ENCODE measurements around the gene ZCCHC14. TPM values are rescaled to one million over a fixed set of nuclear protein-coding genes. Genes with fewer than 3 reads are reported as not detected.
A peak's percentile ranks its signal among the peaks of the same experiment; 100 is the strongest.

Gene ZCCHC14
- polyA plus RNA-seq, 1 donor, result 41.8 TPM

DNA sequence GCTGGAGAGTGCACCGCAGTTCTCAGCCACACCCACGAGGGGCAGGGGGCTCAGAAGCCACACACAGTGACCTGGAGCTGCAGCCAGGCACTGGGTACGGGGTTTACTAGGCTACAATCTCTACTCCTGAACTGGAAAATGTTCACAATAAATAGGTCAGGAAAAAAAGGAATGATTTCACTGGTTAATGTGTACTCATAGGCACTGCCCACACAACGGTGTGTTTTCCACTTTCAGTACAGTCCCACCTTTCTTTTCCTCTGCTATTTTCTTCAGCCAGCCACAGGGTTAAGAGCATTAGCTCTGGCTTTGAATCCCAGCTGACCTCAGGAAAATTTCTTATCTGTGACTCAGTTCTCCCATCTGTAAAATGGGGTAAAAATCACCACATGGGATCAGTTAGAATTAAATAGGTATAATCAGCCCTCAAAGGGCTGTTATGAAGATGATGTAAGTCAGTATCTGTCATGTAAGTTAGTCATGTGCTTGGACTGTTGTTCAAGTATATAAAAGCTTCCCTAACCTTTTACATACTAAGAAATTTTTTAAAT lies 35.7 kb downstream of the ZCCHC14 start:
- DNase-seq, result no peak

GRCh38 chr16:87454391-87454790 lies 38.4 kb downstream of the ZCCHC14 start:
- DNase-seq, result no peak

GRCh38 chr16:87453326-87453725 lies 39.5 kb downstream of the ZCCHC14 start:
- no peak for DNase-seq

DNA sequence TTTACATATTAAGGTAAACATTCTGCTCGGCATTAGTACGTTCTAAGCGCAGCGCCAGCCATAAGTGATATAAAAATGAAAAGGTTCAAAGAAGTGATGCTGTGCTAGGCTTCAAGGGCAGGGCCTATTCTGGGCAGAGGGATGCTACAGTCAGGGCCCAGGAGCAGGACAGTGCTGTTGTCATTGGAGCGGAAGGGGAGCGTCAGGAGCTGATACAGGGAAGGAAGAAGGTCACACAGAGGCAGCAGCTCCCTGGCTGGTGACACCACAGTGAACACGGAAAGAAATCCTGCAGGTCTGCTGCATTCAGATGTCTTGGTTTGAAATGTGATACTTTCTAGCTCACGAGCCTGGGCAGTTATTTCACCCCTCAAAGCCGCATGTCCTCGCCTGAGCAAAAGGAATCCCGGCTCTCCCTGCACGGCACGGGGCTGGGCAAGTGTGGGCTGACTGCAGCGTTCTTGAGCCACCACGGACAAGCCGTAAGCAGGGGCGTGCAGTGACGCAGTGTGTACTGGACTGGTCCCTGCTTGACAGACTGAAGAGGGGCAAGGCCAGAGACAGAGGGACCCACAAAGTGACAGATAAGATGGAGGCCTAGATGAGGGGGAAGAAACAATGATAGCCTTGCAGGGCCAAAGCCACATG lies 41.1 kb downstream of the ZCCHC14 start:
- DNase-seq, result no peak

- no peak for DNase-seq
Observed at GRCh38 chr16:87448866-87449265, 44.0 kb downstream of the ZCCHC14 start.

DNA sequence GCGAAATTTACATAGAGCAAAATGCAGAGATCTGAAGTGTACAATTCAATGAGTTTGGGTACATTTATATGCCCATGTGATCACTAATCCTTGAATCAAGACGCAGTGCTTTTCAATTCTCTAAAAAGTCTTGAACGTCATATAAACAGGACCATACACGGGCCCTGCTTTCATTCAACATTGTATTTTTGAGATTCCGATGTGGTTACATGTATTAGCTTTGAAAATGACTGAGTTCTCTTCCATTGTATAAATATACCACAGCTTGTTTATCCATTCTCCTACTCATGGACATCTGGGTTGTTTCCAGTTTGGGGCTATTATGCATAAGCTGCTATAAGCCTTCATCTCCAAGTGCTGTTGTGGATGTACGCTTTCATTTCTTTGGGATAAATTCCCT lies 45.5 kb downstream of the ZCCHC14 start:
- DNase-seq, result no peak

GRCh38 chr16:87446479-87446878 lies 46.3 kb downstream of the ZCCHC14 start:
- DNase-seq, result no peak

- no peak for DNase-seq
Observed at GRCh38 chr16:87445486-87445885, 47.3 kb downstream of the ZCCHC14 start.

- DNase-seq, result no peak
Observed at GRCh38 chr16:87443964-87444363, 48.9 kb downstream of the ZCCHC14 start.

GRCh38 chr16:87443016-87443415 lies 49.8 kb downstream of the ZCCHC14 start:
- DNase-seq, result peak; percentile 40

DNA sequence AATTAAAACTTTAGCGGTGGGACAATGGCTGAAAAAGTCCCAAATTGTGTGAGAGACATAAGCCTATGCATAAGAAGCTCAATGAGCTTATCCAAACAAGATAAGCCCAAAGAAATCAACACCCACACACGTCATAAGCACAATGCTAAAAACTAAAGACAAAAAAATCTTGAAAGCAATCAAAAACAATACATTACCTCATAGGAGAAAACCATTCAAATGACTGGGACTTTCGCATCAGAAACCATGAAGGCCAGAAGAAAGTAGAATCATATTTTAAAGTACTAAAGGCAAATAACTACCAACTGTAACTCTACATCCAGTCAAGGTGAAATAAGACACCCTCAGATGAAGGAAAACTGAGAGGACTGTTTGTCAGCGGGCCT lies 50.2 kb downstream of the ZCCHC14 start:
- no peak for DNase-seq

DNA sequence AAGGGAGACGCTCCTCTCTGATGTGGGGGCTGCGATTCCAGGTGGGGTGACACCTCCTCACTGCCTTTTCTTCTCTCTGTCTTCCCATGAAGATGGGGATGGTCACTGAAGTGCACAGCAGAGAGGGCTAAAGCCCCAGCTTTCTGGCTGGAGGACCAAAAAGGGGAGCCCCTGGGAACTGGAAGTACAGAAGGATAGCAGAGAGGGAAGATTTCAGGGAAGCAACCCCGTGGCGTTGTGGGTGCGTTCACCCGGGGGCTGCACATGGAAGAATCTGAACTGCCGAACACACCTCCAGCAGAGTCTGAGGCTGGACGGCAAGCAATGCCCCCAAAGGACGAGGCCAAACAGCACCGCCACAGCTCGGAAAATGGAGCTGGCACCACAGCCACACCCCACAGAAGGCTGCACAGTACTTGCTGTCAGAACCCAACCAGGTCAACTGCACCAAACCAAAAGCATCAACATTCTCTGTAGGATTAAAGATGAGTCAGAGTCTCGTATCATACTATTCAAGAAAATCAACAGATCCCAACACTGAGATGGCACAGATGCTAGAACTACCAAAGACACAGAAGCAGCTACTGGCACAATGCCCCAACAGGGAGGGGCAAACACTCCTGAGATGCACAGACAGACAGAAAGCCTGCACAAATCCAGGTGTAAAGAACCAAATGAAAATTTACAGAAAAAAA lies 50.8 kb downstream of the ZCCHC14 start:
- DNase-seq, result no peak

- DNase-seq, result no peak
Observed at GRCh38 chr16:87439926-87440325, 52.9 kb downstream of the ZCCHC14 start.

DNA sequence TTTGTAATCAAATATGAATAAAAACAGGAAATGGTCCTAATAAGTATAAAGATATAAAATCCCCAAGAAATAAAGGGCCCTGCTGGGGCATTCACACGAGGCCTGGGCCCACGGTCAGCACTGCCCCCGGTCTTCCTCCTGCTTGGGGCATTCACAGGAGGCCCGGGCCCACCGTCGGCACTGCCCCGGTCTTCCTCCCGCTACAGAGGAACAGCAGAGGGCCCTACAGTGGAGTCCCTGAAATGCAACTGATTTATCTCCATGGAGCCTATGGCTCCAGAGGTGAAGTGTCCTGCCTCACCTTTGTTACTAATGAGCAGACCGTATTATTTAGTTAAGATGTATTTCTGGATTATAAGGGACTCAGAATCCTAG lies 54.2 kb downstream of the ZCCHC14 start:
- no peak for DNase-seq

DNA sequence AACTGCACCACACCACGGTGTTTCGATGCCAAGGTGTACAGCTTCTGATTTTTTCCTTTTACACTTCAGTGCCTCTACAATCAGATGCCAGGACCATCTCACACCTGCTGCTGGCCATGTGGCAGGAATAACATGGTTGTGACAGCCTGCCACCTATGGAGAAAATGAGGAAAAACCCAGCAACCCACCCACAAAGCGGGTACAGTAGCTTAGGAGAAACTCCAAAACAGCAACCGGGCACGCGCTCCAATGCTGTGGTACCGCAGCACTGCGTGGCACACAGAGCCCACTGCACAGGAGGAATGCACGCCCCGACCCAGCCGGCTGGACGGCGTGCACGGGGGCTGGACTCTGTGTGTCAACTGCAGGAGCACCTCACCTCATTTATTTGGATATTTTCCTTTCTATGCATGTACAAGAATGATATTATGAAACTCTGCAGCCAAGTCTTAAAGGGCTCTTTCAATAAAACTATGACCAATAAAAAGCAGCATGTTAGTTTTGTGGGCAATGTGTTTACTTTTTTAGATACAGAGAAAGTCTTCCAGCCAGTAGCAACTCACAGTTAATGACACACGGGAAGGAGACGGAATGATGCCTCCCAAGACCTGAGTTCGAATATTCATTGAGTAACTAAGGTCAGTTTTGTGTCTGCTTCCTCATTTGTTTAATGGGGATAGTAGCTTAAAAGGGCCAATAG lies 54.8 kb downstream of the ZCCHC14 start:
- no peak for DNase-seq

DNA sequence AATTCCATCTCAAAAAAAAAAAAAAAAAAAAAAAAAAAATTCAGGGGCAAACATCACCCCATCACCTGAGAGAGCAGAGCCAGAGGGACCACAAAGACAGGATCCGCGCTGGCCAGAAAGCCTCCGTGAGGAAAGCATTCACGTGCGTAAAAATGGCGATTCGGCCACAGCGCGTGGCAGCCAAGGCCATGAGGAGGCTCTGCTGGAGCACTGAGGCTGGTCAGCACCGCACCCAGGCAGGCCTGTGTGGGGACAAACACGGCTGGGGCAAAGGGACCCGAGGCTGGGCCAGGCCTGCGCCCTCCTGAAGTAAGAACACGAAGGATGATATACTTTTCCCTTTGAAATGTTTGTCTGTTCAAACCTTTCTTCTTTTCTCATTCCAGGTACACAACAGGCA lies 55.5 kb downstream of the ZCCHC14 start:
- no peak for DNase-seq

DNA sequence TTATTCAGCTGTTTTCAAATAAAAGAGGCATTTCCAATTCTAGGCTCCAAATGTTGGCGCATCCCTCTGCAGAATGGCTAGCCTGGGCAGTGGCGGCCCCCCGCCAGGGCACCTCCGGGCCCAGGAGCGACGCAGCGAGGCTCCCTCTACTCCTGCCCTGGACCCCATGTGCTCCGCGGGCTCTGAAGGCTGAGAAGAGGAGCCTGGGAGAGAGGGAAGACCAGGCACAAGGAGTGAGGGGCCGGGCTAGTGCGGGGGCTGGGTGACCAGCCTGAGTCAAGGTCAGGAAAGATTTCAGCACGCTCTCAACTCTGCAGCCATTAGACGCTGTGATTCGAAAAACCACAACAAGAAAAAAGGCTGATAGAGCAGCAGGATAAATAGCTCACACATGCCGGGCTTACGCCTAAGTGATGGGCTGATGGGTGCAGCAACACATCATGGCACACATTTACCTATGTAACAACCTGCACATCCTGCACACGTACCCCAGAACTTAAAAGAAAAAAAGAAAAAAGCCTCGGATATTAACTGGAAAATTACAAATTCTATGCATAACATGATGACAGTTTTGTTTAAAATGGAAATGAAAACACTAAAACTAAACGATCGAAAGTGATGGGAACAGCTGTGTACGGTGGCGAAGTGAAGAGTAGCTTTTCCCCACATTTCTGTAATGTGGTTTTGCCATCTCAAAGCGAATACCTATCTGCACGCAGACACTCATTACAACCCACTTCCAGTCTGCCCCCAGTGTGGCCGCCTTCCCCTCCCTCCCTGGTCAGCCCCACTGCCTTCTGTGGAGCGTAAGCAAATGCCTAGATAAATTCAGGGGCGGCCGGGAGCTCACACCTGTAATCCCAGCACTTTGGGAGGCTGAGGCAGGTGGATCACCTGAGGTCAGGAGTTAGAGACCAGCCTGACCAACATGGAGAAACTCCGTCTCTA lies 56.3 kb downstream of the ZCCHC14 start:
- no peak for DNase-seq

GRCh38 chr16:87435372-87436224 lies 57.2 kb downstream of the ZCCHC14 start:
- DNase-seq, result no peak

DNA sequence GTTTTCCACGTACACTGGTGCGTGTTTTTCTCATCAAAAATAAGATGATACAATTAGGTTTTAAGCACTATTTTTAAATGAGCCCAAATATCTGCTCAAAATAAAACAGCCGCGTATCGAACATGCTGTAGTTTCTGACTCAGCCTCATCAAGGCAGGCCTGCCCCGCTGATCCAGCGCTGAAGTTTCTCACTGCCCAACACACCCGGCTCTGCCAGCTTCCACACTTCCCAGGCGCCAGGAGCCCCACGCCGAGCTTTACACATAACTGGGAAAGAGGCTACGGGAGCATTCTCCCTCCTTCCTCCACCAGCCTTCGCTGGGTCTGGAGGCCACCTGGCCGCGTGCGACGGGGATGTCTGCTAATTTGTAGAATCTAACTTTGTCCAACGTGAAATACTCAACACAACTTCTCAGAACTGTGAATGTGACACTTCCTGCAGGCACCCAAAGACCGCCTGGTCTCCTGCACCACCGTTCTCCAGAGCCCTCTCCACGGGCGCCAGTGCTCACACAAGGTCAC lies 58.6 kb downstream of the ZCCHC14 start:
- DNase-seq, result no peak

GRCh38 chr16:87432330-87432915 lies 60.4 kb downstream of the ZCCHC14 start:
- DNase-seq, result no peak

Measured in left kidney (tissue), 2 donors.